KMS-11 (cell line): ENCODE results near the gene CFAP141.
"Not testable (repeated sequence)": the region's sequence is repeated elsewhere in the genome, so short reads cannot be mapped to it uniquely, and the experiment has no call there.

Experiments
- H2AFZ ChIP-seq: fragments of 200-600 bp; sonication (generic); 2 replicates; pipeline ENCODE4 v1.6.1; 2016; ENCODE audit warnings: antibody characterized with exemption, mixed run types, low read depth
- H3K27ac ChIP-seq: fragments of 200-600 bp; sonication (generic); 2 replicates; pipeline ENCODE4 v1.6.1; 2016; ENCODE audit warnings: mild to moderate bottlenecking, mixed run types
- H3K27me3 ChIP-seq: fragments of 200-600 bp; sonication (generic); 2 replicates; pipeline ENCODE4 v1.6.1; 2017; ENCODE audit warnings: mild to moderate bottlenecking, low read depth, mixed run types, moderate library complexity; ENCODE audit not compliant: insufficient read depth
- H3K36me3 ChIP-seq: fragments of 200-600 bp; sonication (generic); 2 replicates; pipeline ENCODE4 v1.6.1; 2017; ENCODE audit warnings: mild to moderate bottlenecking, mixed run types; ENCODE audit not compliant: insufficient read depth
- H3K4me1 ChIP-seq: fragments of 200-600 bp; sonication (generic); 2 replicates; pipeline ENCODE4 v1.6.1; 2016; ENCODE audit warnings: mild to moderate bottlenecking, low read depth, mixed run types; ENCODE audit not compliant: poor library complexity, severe bottlenecking
- H3K4me2 ChIP-seq: fragments of 200-600 bp; sonication (generic); 2 replicates; pipeline ENCODE4 v1.7.0; 2016; ENCODE audit warnings: mild to moderate bottlenecking, mixed run types
- H3K4me3 ChIP-seq: fragments of 200-600 bp; sonication (generic); IDR thresholded peaks from 2 replicates; pipeline ENCODE4 v1.6.1; 2017; ENCODE audit warnings: low read depth, low read length, mixed read lengths; ENCODE audit not compliant: insufficient read depth
- H3K79me2 ChIP-seq: fragments of 200-600 bp; sonication (generic); 2 replicates; pipeline ENCODE4 v1.6.1; 2016; ENCODE audit warnings: low read depth, mixed run types; ENCODE audit not compliant: insufficient read depth
- H3K9ac ChIP-seq: fragments of 200-600 bp; sonication (generic); 2 replicates; pipeline ENCODE4 v1.6.1; 2016; ENCODE audit warnings: mild to moderate bottlenecking, mixed run types
- H4K20me1 ChIP-seq: fragments of 200-600 bp; sonication (generic); 2 replicates; pipeline ENCODE4 v1.6.1; 2016; ENCODE audit warnings: mild to moderate bottlenecking, mixed run types; ENCODE audit not compliant: insufficient read depth
- CTCF ChIP-seq: fragments of 200-600 bp; sonication (generic); conservative IDR thresholded peaks from 2 replicates; pipeline ENCODE4 v1.6.1; 2017; ENCODE audit warnings: low read depth, mild to moderate bottlenecking, antibody characterized with exemption, low read length, moderate library complexity, mixed read lengths

Gene CFAP141

GRCh38 chr1:154207262-154207661 lies 1.1 kb upstream of the CFAP141 start:
- Histone ChIP-seq H2AFZ (no peak overlapping the region), H3K36me3 (peaks cover 24% of the 10 kb centered on the region), H3K27me3 (no peaks in the 10 kb centered on the region), H3K4me3 (no peak overlapping the region), H4K20me1 (no peaks in the 10 kb centered on the region), H3K79me2 (peaks cover 13% of the 10 kb centered on the region; the same call in 1 of the 2 replicates), H3K27ac (peak overlapping the region; percentile 11; the same call in 1 of the 2 replicates), H3K4me1 (peaks cover 66% of the 10 kb centered on the region), H3K9ac (no peak overlapping the region), H3K4me2 (0 out of 2 replicates have a peak overlapping the region, but pooled peaks have one; percentile 85)
- no peak for TF ChIP-seq CTCF

- H3K27me3 ChIP-seq, H4K20me1 ChIP-seq, H3K4me2 ChIP-seq, H3K4me3 ChIP-seq, H3K9ac ChIP-seq, H2AFZ ChIP-seq: not testable (repeated sequence)
- peak overlapping the region; percentile 11; the same call in 1 of the 2 replicates for H3K27ac ChIP-seq
- H3K79me2 ChIP-seq: peaks cover 10% of the 10 kb centered on the region; the same call in 1 of the 2 replicates
- H3K4me1 ChIP-seq: peaks cover 60% of the 10 kb centered on the region
- H3K36me3 ChIP-seq: peaks cover 14% of the 10 kb centered on the region; the same call in 1 of the 2 replicates
Observed at GRCh38 chr1:154205778-154206177, 355 bp downstream of the CFAP141 start.

- no peak overlapping the region for H3K4me3 ChIP-seq
- H3K36me3 ChIP-seq: no peaks in the 10 kb centered on the region
- peaks cover 32% of the 10 kb centered on the region for H3K4me1 ChIP-seq
- H3K27ac ChIP-seq: peak overlapping the region; percentile 0; the same call in 1 of the 2 replicates
- TF ChIP-seq CTCF: no peak; the same call in 1 of the 2 replicates
- peak overlapping the region; percentile 40 for H3K4me2 ChIP-seq
- H3K79me2 ChIP-seq: no peaks in the 10 kb centered on the region
- H4K20me1 ChIP-seq: no peaks in the 10 kb centered on the region
- H3K27me3 ChIP-seq: peaks cover under 1% of the 10 kb centered on the region; the same call in 1 of the 2 replicates
- peak overlapping the region; percentile 35 for H2AFZ ChIP-seq
- no peak overlapping the region for H3K9ac ChIP-seq
Observed at GRCh38 chr1:154199563-154199879, 6.6 kb downstream of the CFAP141 start.

- no peak overlapping the region for H3K4me3 ChIP-seq
Observed at GRCh38 chr1:154198756-154199562, 7.2 kb downstream of the CFAP141 start.

More at GRCh38 chr1:154198756-154199562, 7.2 kb downstream of the CFAP141 start:
- TF ChIP-seq CTCF: peak; percentile 99
- H4K20me1 ChIP-seq: no peaks in the 10 kb centered on the region
- H3K9ac ChIP-seq: no peak overlapping the region
- no peaks in the 10 kb centered on the region for H3K79me2 ChIP-seq
- peak overlapping the region; percentile 35 for H2AFZ ChIP-seq
- peaks cover 37% of the 10 kb centered on the region for H3K4me1 ChIP-seq
- H3K4me2 ChIP-seq: peak overlapping the region; percentile 40
- H3K36me3 ChIP-seq: no peaks in the 10 kb centered on the region
- peak overlapping the region; percentile 0; the same call in 1 of the 2 replicates for H3K27ac ChIP-seq
- peaks cover 6% of the 10 kb centered on the region; the same call in 1 of the 2 replicates for H3K27me3 ChIP-seq
